Measurements from ENCODE around the gene RBM14.

- TF ChIP-seq POLR2A (IDR thresholded peaks at IDR 0.05) (no peak), CTCF (IDR thresholded peaks at IDR 0.05) (no peak)
Observed at GRCh38 chr11:66595245-66595904, 21.1 kb upstream of the RBM14 start.

Measured in breast epithelium (tissue), 3 donors.